Measurements from ENCODE around the gene TMEM232.
"Not testable (repeated sequence)": the region's sequence is repeated elsewhere in the genome, so short reads cannot be mapped to it uniquely, and the experiment has no call there.

Gene TMEM232

GRCh38 chr5:110705349-110705748, 21.1 kb downstream of the TMEM232 start:
- DNase-seq: no peak

GRCh38 chr5:110703481-110703880, 23.0 kb downstream of the TMEM232 start:
- DNase-seq: no peak

GRCh38 chr5:110702704-110703103, 23.8 kb downstream of the TMEM232 start:
- no peak for DNase-seq

- DNase-seq: no peak
These were observed 24.2 kb downstream of the TMEM232 start for GRCh38 chr5:110702300-110702699.

GRCh38 chr5:110692669-110693068, 33.8 kb downstream of the TMEM232 start:
- not testable (repeated sequence) for DNase-seq

- DNase-seq: not testable (repeated sequence)
These were observed 35.9 kb downstream of the TMEM232 start for GRCh38 chr5:110690587-110690986.

GRCh38 chr5:110687485-110687884, 39.0 kb downstream of the TMEM232 start:
- no peak for DNase-seq

- DNase-seq: no peak
These were observed 40.2 kb downstream of the TMEM232 start for GRCh38 chr5:110686270-110686669.

GRCh38 chr5:110681953-110682352, 44.5 kb downstream of the TMEM232 start:
- DNase-seq: no peak

GRCh38 chr5:110681109-110681508, 45.4 kb downstream of the TMEM232 start:
- DNase-seq: no peak

GRCh38 chr5:110676554-110676953, 49.9 kb downstream of the TMEM232 start:
- not testable (repeated sequence) for DNase-seq

GRCh38 chr5:110665184-110665726, 61.2 kb downstream of the TMEM232 start:
- DNase-seq: no peak

GRCh38 chr5:110663525-110663924, 62.9 kb downstream of the TMEM232 start:
- DNase-seq: no peak

GRCh38 chr5:110658006-110658405, 68.5 kb downstream of the TMEM232 start:
- no peak for DNase-seq

GRCh38 chr5:110653231-110653970, 73.1 kb downstream of the TMEM232 start:
- DNase-seq: no peak

- DNase-seq: no peak
These were observed 75.0 kb downstream of the TMEM232 start for GRCh38 chr5:110651507-110651906.

- no peak for DNase-seq
These were observed 82.1 kb downstream of the TMEM232 start for GRCh38 chr5:110644357-110644756.

- no peak for DNase-seq
These were observed 87.2 kb downstream of the TMEM232 start for GRCh38 chr5:110638970-110639902.

- no peak for DNase-seq
These were observed 92.0 kb downstream of the TMEM232 start for GRCh38 chr5:110634475-110634874.

- DNase-seq: no peak
These were observed 95.2 kb downstream of the TMEM232 start for GRCh38 chr5:110631236-110631635.

GRCh38 chr5:110630350-110630749, 96.1 kb downstream of the TMEM232 start:
- DNase-seq: no peak

GRCh38 chr5:110625376-110625999, 101.0 kb downstream of the TMEM232 start:
- DNase-seq: no peak

- no peak for DNase-seq
These were observed 102.6 kb downstream of the TMEM232 start for GRCh38 chr5:110623874-110624273.

Data from activated CD4-positive, alpha-beta T cell treated with anti-CD3 and anti-CD28 coated beads, Interleukin-2, amount 50 U/mL, for 48 hours (primary cell).